K562 (cell line): ENCODE data around the gene CACTIN. TPM values are rescaled to one million over a fixed set of nuclear protein-coding genes. Genes with fewer than 3 reads are reported as not detected.
A peak's percentile ranks its signal among the peaks of the same experiment; 100 is the strongest.

Experiments used
- BACH1 ChIP-seq: fragments of 200-800 bp; sonication (Bioruptor generic); IDR thresholded peaks from 2 replicates; pipeline ENCODE4 v1.6.1; 2016; ENCODE audit warnings: missing genetic modification characterization, missing compliant biosample characterization
- CC2D1A ChIP-seq: fragments of 450-650 bp; IDR thresholded peaks from 2 replicates; pipeline ENCODE4 v1.6.1; 2017; ENCODE audit warnings: mild to moderate bottlenecking
- CEBPG ChIP-seq, 3 experiments: fragments of 200-800 bp in 1 of 3; sonication (Bioruptor generic) in 1 of 3; sonication (generic) in 1 of 3; formaldehyde crosslinking in 1 of 3; IDR thresholded peaks in 2 of 3; conservative IDR thresholded peaks in 1 of 3; 2 replicates each; pipeline versions ENCODE4 v1.6.1 to v1.8.0; 2016 to 2022; ENCODE audit warnings: missing compliant biosample characterization in 2 of 3, missing genetic modification characterization in 2 of 3, mild to moderate bottlenecking in 1 of 3, missing genetic modification reagents in 1 of 3
- CREM ChIP-seq: IDR thresholded peaks from 2 replicates; pipeline ENCODE4 v1.6.1; 2014; ENCODE audit warnings: antibody characterized with exemption, low read depth
- DDX20 ChIP-seq: fragments of 450-650 bp; IDR thresholded peaks from 2 replicates; pipeline ENCODE4 v1.6.1; 2016; ENCODE audit warnings: missing genetic modification characterization, low read depth, mild to moderate bottlenecking, missing compliant biosample characterization, moderate library complexity
- EP300 ChIP-seq: IDR thresholded peaks from 2 replicates; pipeline ENCODE4 v1.6.1; 2012; ENCODE audit warnings: low read length, improper control_type of control experiment
- HDGF ChIP-seq: fragments of 450-650 bp; IDR thresholded peaks from 2 replicates; pipeline ENCODE4 v1.6.1; 2016
- ID3 ChIP-seq, 2 experiments: fragments of 250-450 bp in 1 of 2; fragments of 450-650 bp in 1 of 2; sonication (Bioruptor Pico) in 1 of 2; IDR thresholded peaks; 2 replicates each; pipeline versions ENCODE4 v1.6.1 to v1.8.0; 2016 to 2021; ENCODE audit warnings: mild to moderate bottlenecking in 2 of 2, moderate library complexity in 2 of 2, missing compliant biosample characterization in 1 of 2, missing genetic modification characterization in 1 of 2
- IRF1 ChIP-seq: sonication (generic); formaldehyde crosslinking; IDR thresholded peaks from 2 replicates; pipeline ENCODE4 v1.8.0; 2022; ENCODE audit warnings: missing genetic modification reagents, mild to moderate bottlenecking, borderline replicate concordance
- MYBL2 ChIP-seq, 2 experiments: fragments of 450-650 bp in 1 of 2; sonication (generic) in 1 of 2; formaldehyde crosslinking in 1 of 2; IDR thresholded peaks; 2 replicates each; pipeline versions ENCODE4 v1.6.1 to v1.8.1; 2017 to 2022; ENCODE audit warnings: borderline replicate concordance in 1 of 2, inconsistent platforms in 1 of 2, low read depth in 1 of 2, mild to moderate bottlenecking in 1 of 2, missing genetic modification reagents in 1 of 2, moderate library complexity in 1 of 2
- NFIC ChIP-seq: fragments of 450-650 bp; IDR thresholded peaks from 2 replicates; pipeline ENCODE4 v1.6.1; 2017; ENCODE audit warnings: mild to moderate bottlenecking, inconsistent platforms
- NUFIP1 ChIP-seq: fragments of 450-650 bp; IDR thresholded peaks from 2 replicates; pipeline ENCODE4 v1.6.1; 2018; ENCODE audit not compliant: partially characterized antibody
- PREB ChIP-seq: sonication (generic); formaldehyde crosslinking; IDR thresholded peaks from 2 replicates; pipeline ENCODE4 v1.8.1; 2023; ENCODE audit warnings: mild to moderate bottlenecking, missing genetic modification reagents
- RNF2 ChIP-seq: sonication (generic); IDR thresholded peaks from 2 replicates; pipeline ENCODE4 v1.6.1; 2016
- SMARCA5 ChIP-seq: fragments of 450-650 bp; IDR thresholded peaks from 2 replicates; pipeline ENCODE4 v1.6.1; 2016
- TEAD4 ChIP-seq, 2 experiments: sonication (generic) in 1 of 2; formaldehyde crosslinking in 1 of 2; IDR thresholded peaks; 2 replicates each; pipeline versions ENCODE4 v1.6.1 to v1.8.0; 2012 to 2022; ENCODE audit warnings: borderline replicate concordance in 1 of 2, inconsistent platforms in 1 of 2, low read length in 1 of 2, mild to moderate bottlenecking in 1 of 2, missing genetic modification reagents in 1 of 2
- YBX1 ChIP-seq: fragments of 450-650 bp; IDR thresholded peaks from 2 replicates; pipeline ENCODE4 v1.7.1; 2016; ENCODE audit warnings: mild to moderate bottlenecking
- ZBTB11 ChIP-seq, 3 experiments: fragments of 200-800 bp in 1 of 3; fragments of 250-450 bp in 1 of 3; fragments of 450-650 bp in 1 of 3; sonication (Bioruptor Pico) in 1 of 3; sonication (Bioruptor generic) in 1 of 3; formaldehyde crosslinking in 1 of 3; IDR thresholded peaks; 2 replicates each; pipeline versions ENCODE4 v1.6.1 to v1.8.0; 2016 to 2022; ENCODE audit warnings: mild to moderate bottlenecking in 2 of 3, missing genetic modification characterization in 2 of 3, missing compliant biosample characterization in 1 of 3, moderate library complexity in 1 of 3
- ZC3H8 ChIP-seq: fragments of 450-650 bp; IDR thresholded peaks from 2 replicates; pipeline ENCODE4 v1.6.1; 2017
- ZNF41 ChIP-seq: fragments of 250-450 bp; sonication (Bioruptor Pico); conservative IDR thresholded peaks from 2 replicates; pipeline ENCODE4 v1.4.0; 2020; ENCODE audit warnings: mild to moderate bottlenecking
- ZNF584 ChIP-seq: fragments of 200-800 bp; sonication (Bioruptor generic); IDR thresholded peaks from 2 replicates; pipeline ENCODE4 v1.6.1; 2016; ENCODE audit warnings: low read depth, mild to moderate bottlenecking, missing genetic modification characterization, missing compliant biosample characterization
- polyA plus RNA-seq, 8 experiments: library from polyadenylated mRNA; depleted of rRNA in 4 of 8; stranded (reverse) in 5 of 8; unstranded in 3 of 8; fragments of >200 nt; fragmentation: Nextera tagmentation in 2 of 8; fragmentation: Illumina TruSeq in 1 of 8; extraction: Ambion mirVana in 2 of 8; extraction: Trizol in 1 of 8; gene quantifications; 2 replicates each; pipeline versions ENCODE4 v1.2.1 to v1.2.3, GENCODE V29; 2011 to 2014; ENCODE audit warnings: inconsistent platforms in 1 of 8, missing spikeins in 1 of 8
- total RNA-seq, 7 experiments: library from RNA; depleted of rRNA in 6 of 7; stranded (reverse); fragments of >200 nt in 6 of 7; fragmentation: Illumina TruSeq in 2 of 7; extraction: Trizol in 2 of 7; gene quantifications; 2 replicates each; pipeline versions ENCODE4 v1.2.1 to v1.2.3, GENCODE V29; 2011 to 2021; ENCODE audit warnings: low replicate concordance in 1 of 7

Gene CACTIN
- total and polyA plus RNA-seq, 9 of the 15 experiments (the other 6 are each of a cell fraction or from before 2014, with no cell fraction given): 0.15 to 49.2 (median 15.0) TPM

GRCh38 chr19:3608079-3608641 is 18.4 kb downstream of the CACTIN start (continued):
- peak; percentile 69 for TF ChIP-seq EP300
- TF ChIP-seq PREB: no peak
- peak; percentile 78; the same call in 1 of the 2 replicates for TF ChIP-seq RNF2
- TF ChIP-seq ZNF584 (CRISPR knock-in tag): 0 out of 2 replicates have a peak, but pooled peaks have one; percentile 44
- TF ChIP-seq ZBTB11 (CRISPR knock-in tag; IDR thresholded peaks at IDR 0.05): no peak
- no peak for TF ChIP-seq MYBL2 (IDR thresholded peaks at IDR 0.05; ENCODE audit: low read depth)
- no peak for TF ChIP-seq MYBL2 (CRISPR knock-in tag; IDR thresholded peaks at IDR 0.05; ENCODE audit: borderline replicate concordance)
- TF ChIP-seq SMARCA5: peak; percentile 78; the same call in 1 of the 2 replicates
- no peak for TF ChIP-seq ZNF41 (CRISPR knock-in tag)
- no peak for TF ChIP-seq TEAD4 (IDR thresholded peaks at IDR 0.05; ENCODE audit: low read length)
- TF ChIP-seq TEAD4 (CRISPR knock-in tag; IDR thresholded peaks at IDR 0.05; ENCODE audit: borderline replicate concordance): no peak
- peak; percentile 65 for TF ChIP-seq CREM
- peak; percentile 99 for TF ChIP-seq HDGF
- TF ChIP-seq CC2D1A: 0 out of 2 replicates have a peak, but pooled peaks have one; percentile 4
- no peak for TF ChIP-seq NFIC
- TF ChIP-seq ID3 (CRISPR knock-in tag; IDR thresholded peaks at IDR 0.05): no peak
- TF ChIP-seq ID3 (tag; IDR thresholded peaks at IDR 0.05): peak; percentile 70; the same call in 1 of the 2 replicates
- no peak for TF ChIP-seq ZC3H8
- TF ChIP-seq IRF1 (CRISPR knock-in tag): no peak
- TF ChIP-seq YBX1: no peak
- TF ChIP-seq NUFIP1: no peak
- 0 out of 2 replicates have a peak, but pooled peaks have one; percentile 43 for TF ChIP-seq BACH1
- TF ChIP-seq DDX20 (tag): no peak
- no peak for TF ChIP-seq CEBPG (CRISPR knock-in tag; IDR thresholded peaks at IDR 0.05)
- TF ChIP-seq CEBPG (tag; conservative IDR thresholded peaks at IDR 0.05 in 1 of 2, IDR thresholded peaks at IDR 0.05 in 1 of 2): no peak
